T-helper 2 cell treated with Interferon-gamma antibody and Interleukin-4, amounts not matched to agents 5 μg/mL and 100 μg/mL, for 36 hours (primary cell): ENCODE measurements around the gene HLTF.

ENCODE experiments used
- DNase-seq: peaks from one replicate; pipeline ENCODE4 v3.0.0; 2021; ENCODE audit warnings: low spot score
- H3K27ac Mint-ChIP-seq: one replicate; pipeline ENCODE4 v1.8.0; 2021; ENCODE audit warnings: mild to moderate bottlenecking, mixed read lengths
- H3K27me3 Mint-ChIP-seq: one replicate; pipeline ENCODE4 v1.8.0; 2021; ENCODE audit warnings: low read depth, mixed read lengths
- H3K36me3 Mint-ChIP-seq: one replicate; pipeline ENCODE4 v1.8.0; 2021; ENCODE audit warnings: low read depth, mixed read lengths
- H3K4me1 Mint-ChIP-seq: one replicate; pipeline ENCODE4 v1.8.0; 2021; ENCODE audit warnings: low read depth, mixed read lengths
- H3K4me3 Mint-ChIP-seq: one replicate; pipeline ENCODE4 v1.8.0; 2022; ENCODE audit warnings: mild to moderate bottlenecking, moderate library complexity, mixed read lengths
- H3K9me3 Mint-ChIP-seq: one replicate; pipeline ENCODE4 v1.8.0; 2021; ENCODE audit warnings: mixed read lengths

Gene HLTF

GRCh38 chr3:149018247-149018646 is 68.1 kb downstream of the HLTF start:
- H3K4me1 Mint-ChIP-seq, result peaks cover 7% of the 10 kb centered on the region
- H3K4me3 Mint-ChIP-seq, result no peak overlapping the region

GRCh38 chr3:149016669-149017541 is 69.4 kb downstream of the HLTF start:
- H3K9me3 Mint-ChIP-seq, result no peaks in the 10 kb centered on the region
- H3K27ac Mint-ChIP-seq, result no peak overlapping the region
- H3K4me1 Mint-ChIP-seq, result peaks cover 7% of the 10 kb centered on the region
- H3K36me3 Mint-ChIP-seq, result peaks cover 31% of the 10 kb centered on the region
- no peaks in the 10 kb centered on the region for H3K27me3 Mint-ChIP-seq
- no peak for DNase-seq
- no peak overlapping the region for H3K4me3 Mint-ChIP-seq

More at GRCh38 chr3:149018247-149018646, 68.1 kb downstream of the HLTF start:
- no peaks in the 10 kb centered on the region for H3K27me3 Mint-ChIP-seq
- H3K27ac Mint-ChIP-seq, result no peak overlapping the region
- peaks cover 32% of the 10 kb centered on the region for H3K36me3 Mint-ChIP-seq
- no peaks in the 10 kb centered on the region for H3K9me3 Mint-ChIP-seq
- DNase-seq, result no peak

- Mint-ChIP-seq H3K9me3 (no peaks in the 10 kb centered on the region), H3K27ac (no peak overlapping the region), H3K4me3 (no peak overlapping the region), H3K27me3 (no peaks in the 10 kb centered on the region), H3K4me1 (peaks cover 7% of the 10 kb centered on the region), H3K36me3 (peaks cover 36% of the 10 kb centered on the region)
- no peak for DNase-seq
These were observed 70.1 kb downstream of the HLTF start for GRCh38 chr3:149016242-149016641.

- Mint-ChIP-seq H3K27ac (no peak overlapping the region), H3K36me3 (peaks cover 40% of the 10 kb centered on the region)
- DNase-seq, result no peak
These were observed 70.9 kb downstream of the HLTF start for GRCh38 chr3:149015393-149015792.

GRCh38 chr3:149013726-149014125 is 72.6 kb downstream of the HLTF start:
- Mint-ChIP-seq H3K4me3 (no peak overlapping the region), H3K27ac (no peak overlapping the region), H3K9me3 (no peaks in the 10 kb centered on the region), H3K36me3 (peaks cover 48% of the 10 kb centered on the region), H3K4me1 (peaks cover 17% of the 10 kb centered on the region), H3K27me3 (no peaks in the 10 kb centered on the region)
- no peak for DNase-seq

More at GRCh38 chr3:149015393-149015792, 70.9 kb downstream of the HLTF start:
- Mint-ChIP-seq H3K9me3 (no peaks in the 10 kb centered on the region), H3K4me1 (peaks cover 7% of the 10 kb centered on the region), H3K4me3 (no peak overlapping the region), H3K27me3 (no peaks in the 10 kb centered on the region)

GRCh38 chr3:149011676-149012075 is 74.7 kb downstream of the HLTF start:
- no peak for DNase-seq
- H3K9me3 Mint-ChIP-seq, result no peaks in the 10 kb centered on the region
- no peaks in the 10 kb centered on the region for H3K27me3 Mint-ChIP-seq
- H3K4me3 Mint-ChIP-seq, result no peak overlapping the region
- peaks cover 58% of the 10 kb centered on the region for H3K36me3 Mint-ChIP-seq
- H3K27ac Mint-ChIP-seq, result no peak overlapping the region
- H3K4me1 Mint-ChIP-seq, result peaks cover 16% of the 10 kb centered on the region

- Mint-ChIP-seq H3K4me1 (peaks cover 13% of the 10 kb centered on the region), H3K27me3 (no peaks in the 10 kb centered on the region), H3K36me3 (peaks cover 53% of the 10 kb centered on the region), H3K9me3 (no peaks in the 10 kb centered on the region), H3K27ac (no peak overlapping the region), H3K4me3 (no peak overlapping the region)
- DNase-seq, result no peak
These were observed 75.4 kb downstream of the HLTF start for GRCh38 chr3:149010966-149011365.

- no peak for DNase-seq
- peaks cover 13% of the 10 kb centered on the region for H3K4me1 Mint-ChIP-seq
- no peak overlapping the region for H3K4me3 Mint-ChIP-seq
These were observed 75.8 kb downstream of the HLTF start for GRCh38 chr3:149010504-149010951.

GRCh38 chr3:149009732-149010131 is 76.6 kb downstream of the HLTF start:
- Mint-ChIP-seq H3K4me3 (peak overlapping the region; percentile 49), H3K27ac (peak overlapping the region; percentile 78), H3K36me3 (peaks cover 52% of the 10 kb centered on the region), H3K9me3 (no peaks in the 10 kb centered on the region), H3K27me3 (no peaks in the 10 kb centered on the region), H3K4me1 (peaks cover 9% of the 10 kb centered on the region)
- no peak for DNase-seq

More at GRCh38 chr3:149010504-149010951, 75.8 kb downstream of the HLTF start:
- Mint-ChIP-seq H3K27ac (no peak overlapping the region), H3K9me3 (no peaks in the 10 kb centered on the region), H3K27me3 (no peaks in the 10 kb centered on the region), H3K36me3 (peaks cover 55% of the 10 kb centered on the region)

- DNase-seq, result no peak
- peaks cover 15% of the 10 kb centered on the region for H3K4me1 Mint-ChIP-seq
- no peak overlapping the region for H3K27ac Mint-ChIP-seq
- H3K4me3 Mint-ChIP-seq, result no peak overlapping the region
- H3K9me3 Mint-ChIP-seq, result no peaks in the 10 kb centered on the region
- H3K36me3 Mint-ChIP-seq, result peaks cover 49% of the 10 kb centered on the region
- H3K27me3 Mint-ChIP-seq, result no peaks in the 10 kb centered on the region
These were observed 78.6 kb downstream of the HLTF start for GRCh38 chr3:149007567-149008257.

- Mint-ChIP-seq H3K9me3 (no peaks in the 10 kb centered on the region), H3K4me3 (no peak overlapping the region), H3K27me3 (no peaks in the 10 kb centered on the region), H3K27ac (no peak overlapping the region), H3K4me1 (peaks cover 20% of the 10 kb centered on the region), H3K36me3 (peaks cover 45% of the 10 kb centered on the region)
- no peak for DNase-seq
These were observed 80.9 kb downstream of the HLTF start for GRCh38 chr3:149005416-149005815.

GRCh38 chr3:149004622-149005021 is 81.7 kb downstream of the HLTF start:
- Mint-ChIP-seq H3K4me3 (no peak overlapping the region), H3K9me3 (no peaks in the 10 kb centered on the region), H3K36me3 (peaks cover 48% of the 10 kb centered on the region), H3K27me3 (no peaks in the 10 kb centered on the region), H3K27ac (no peak overlapping the region), H3K4me1 (peaks cover 22% of the 10 kb centered on the region)
- no peak for DNase-seq

- Mint-ChIP-seq H3K27ac (no peak overlapping the region), H3K9me3 (no peaks in the 10 kb centered on the region), H3K27me3 (no peaks in the 10 kb centered on the region), H3K4me1 (peaks cover 23% of the 10 kb centered on the region), H3K36me3 (peaks cover 44% of the 10 kb centered on the region), H3K4me3 (no peak overlapping the region)
- no peak for DNase-seq
These were observed 82.6 kb downstream of the HLTF start for GRCh38 chr3:149003653-149004305.

- H3K27me3 Mint-ChIP-seq, result no peaks in the 10 kb centered on the region
- H3K9me3 Mint-ChIP-seq, result no peaks in the 10 kb centered on the region
- no peak overlapping the region for H3K4me3 Mint-ChIP-seq
- no peak for DNase-seq
- peaks cover 46% of the 10 kb centered on the region for H3K36me3 Mint-ChIP-seq
- H3K27ac Mint-ChIP-seq, result no peak overlapping the region
- H3K4me1 Mint-ChIP-seq, result peaks cover 35% of the 10 kb centered on the region
These were observed 84.6 kb downstream of the HLTF start for GRCh38 chr3:149001727-149002126.
